K562 (cell line): ENCODE results near the gene NUP205. TPM values are rescaled to one million over a fixed set of nuclear protein-coding genes. Genes with fewer than 3 reads are reported as not detected.

Experiments used
- CTCF ChIP-seq, 3 experiments: IDR thresholded peaks in 2 of 3; conservative IDR thresholded peaks in 1 of 3; 2 replicates each; pipeline ENCODE4 v1.5.1; 2011 to 2012; ENCODE audit warnings: low read length in 3 of 3, mild to moderate bottlenecking in 3 of 3, control low read depth in 2 of 3, improper control_type of control experiment in 1 of 3, inconsistent platforms in 1 of 3, low read depth in 1 of 3, mixed read lengths in 1 of 3, moderate library complexity in 1 of 3; ENCODE audit not compliant: insufficient read depth in 2 of 3
- ILK ChIP-seq: fragments of 450-650 bp; IDR thresholded peaks from 2 replicates; pipeline ENCODE4 v1.6.1; 2016; ENCODE audit warnings: missing genetic modification characterization, low read depth, mild to moderate bottlenecking, missing compliant biosample characterization, moderate library complexity, borderline replicate concordance
- KAT2B ChIP-seq: IDR thresholded peaks from one replicate; pipeline ENCODE4 v1.6.1; 2012; ENCODE audit warnings: low read depth, mild to moderate bottlenecking, control low read depth, inconsistent platforms, low read length, moderate library complexity
- LEF1 ChIP-seq: fragments of 450-650 bp; IDR thresholded peaks from 2 replicates; pipeline ENCODE4 v1.6.1; 2016; ENCODE audit warnings: mild to moderate bottlenecking
- PHB ChIP-seq: fragments of 250-450 bp; sonication (Bioruptor Pico); IDR thresholded peaks from 2 replicates; pipeline ENCODE4 v1.5.0; 2021
- RREB1 ChIP-seq: fragments of 250-450 bp; sonication (Bioruptor Pico); IDR thresholded peaks from 2 replicates; pipeline ENCODE4 v1.4.0; 2020
- SUPT5H ChIP-seq: fragments of 450-650 bp; IDR thresholded peaks from 2 replicates; pipeline ENCODE4 v1.6.1; 2016
- TEAD2 ChIP-seq: fragments of 450-650 bp; IDR thresholded peaks from 2 replicates; pipeline ENCODE4 v1.6.1; 2016; ENCODE audit warnings: missing genetic modification characterization, control low read depth, missing compliant biosample characterization
- THRB ChIP-seq: fragments of 450-650 bp; formaldehyde crosslinking; conservative IDR thresholded peaks from 2 replicates; pipeline ENCODE4 v1.4.0; 2022; ENCODE audit warnings: mild to moderate bottlenecking, missing genetic modification characterization
- ZC3H4 ChIP-seq: sonication (generic); formaldehyde crosslinking; IDR thresholded peaks from 2 replicates; pipeline ENCODE4 v1.9.0; 2021; ENCODE audit warnings: missing genetic modification reagents, borderline replicate concordance
- ZNF41 ChIP-seq: fragments of 250-450 bp; sonication (Bioruptor Pico); conservative IDR thresholded peaks from 2 replicates; pipeline ENCODE4 v1.4.0; 2020; ENCODE audit warnings: mild to moderate bottlenecking
- ZNF511 ChIP-seq: sonication (generic); formaldehyde crosslinking; IDR thresholded peaks from 2 replicates; pipeline ENCODE4 v1.8.0; 2022; ENCODE audit warnings: mild to moderate bottlenecking, missing genetic modification reagents
- ZNF518B ChIP-seq: fragments of 250-450 bp; sonication (Bioruptor Pico); IDR thresholded peaks from 2 replicates; pipeline ENCODE4 v1.5.0; 2021; ENCODE audit warnings: mild to moderate bottlenecking, moderate library complexity
- ZNF717 ChIP-seq: fragments of 250-450 bp; sonication (Bioruptor Pico); IDR thresholded peaks from 2 replicates; pipeline ENCODE4 v1.5.0; 2021
- polyA plus RNA-seq, 8 experiments: library from polyadenylated mRNA; depleted of rRNA in 4 of 8; stranded (reverse) in 5 of 8; unstranded in 3 of 8; fragments of >200 nt; fragmentation: Nextera tagmentation in 2 of 8; fragmentation: Illumina TruSeq in 1 of 8; extraction: Ambion mirVana in 2 of 8; extraction: Trizol in 1 of 8; gene quantifications; 2 replicates each; pipeline versions ENCODE4 v1.2.1 to v1.2.3, GENCODE V29; 2011 to 2014; ENCODE audit warnings: inconsistent platforms in 1 of 8, missing spikeins in 1 of 8
- total RNA-seq, 7 experiments: library from RNA; depleted of rRNA in 6 of 7; stranded (reverse); fragments of >200 nt in 6 of 7; fragmentation: Illumina TruSeq in 2 of 7; extraction: Trizol in 2 of 7; gene quantifications; 2 replicates each; pipeline versions ENCODE4 v1.2.1 to v1.2.3, GENCODE V29; 2011 to 2021; ENCODE audit warnings: low replicate concordance in 1 of 7

Gene NUP205
- total and polyA plus RNA-seq, 9 of the 15 experiments (the other 6 are each of a cell fraction or from before 2014, with no cell fraction given), result 101 to 282 (median 193) TPM

GRCh38 chr7:135662373-135663114, 104.8 kb downstream of the NUP205 start, which contains the start of gene STMP1 (continued):
- TF ChIP-seq ZNF511 (CRISPR knock-in tag), result peak; percentile 98
- no peak; the same call in 1 of the 2 replicates for TF ChIP-seq PHB
- no peak for TF ChIP-seq ILK (tag)
- TF ChIP-seq ZNF41 (CRISPR knock-in tag), result no peak
- TF ChIP-seq ZNF518B, result no peak
- no peak for TF ChIP-seq ZNF717 (CRISPR knock-in tag)
- TF ChIP-seq THRB (CRISPR knock-in tag), result no peak
- TF ChIP-seq LEF1, result no peak
- peak; percentile 99 for TF ChIP-seq SUPT5H
- TF ChIP-seq ZC3H4 (CRISPR knock-in tag), result peak; percentile 100
- TF ChIP-seq CTCF (IDR thresholded peaks at IDR 0.05 in 2 of 3, conservative IDR thresholded peaks at IDR 0.05 in 1 of 3; ENCODE audit: insufficient read depth in 2 of 3, low read depth in 1 of 3, low read length in 3 of 3), result peak; percentile 74 to 81 (median 77); a peak in 5 of 6 replicates
- peak; percentile 62; the same call in 1 of the 2 replicates for TF ChIP-seq RREB1
- TF ChIP-seq TEAD2 (tag), result no peak
- TF ChIP-seq KAT2B, result no peak
